GM23338 (cell line): ENCODE measurements around the gene STK17A. TPM values are rescaled to one million over a fixed set of nuclear protein-coding genes. Genes with fewer than 3 reads are reported as not detected.

Experiments used
- ATAC-seq: fragments of 200-7000 bp; cut with Tn5 transposase; 3 replicates; pipeline ENCODE4 v1.9.1; 2020
- DNase-seq: peaks from one replicate; pipeline ENCODE4 v3.0.0-alpha.2; 2015; ENCODE audit warnings: low spot score
- H2AFZ ChIP-seq: fragments of 200-600 bp; sonication (generic); 2 replicates; pipeline ENCODE4 v1.8.0; 2016; ENCODE audit warnings: antibody characterized with exemption, mild to moderate bottlenecking, moderate library complexity
- H3F3A ChIP-seq: fragments of 200-600 bp; sonication (generic); replicated peaks from 2 replicates; pipeline ENCODE4 v1.8.0; 2017; ENCODE audit warnings: antibody characterized with exemption, mixed run types, low read depth
- H3K27ac ChIP-seq: fragments of 200-600 bp; sonication (generic); 2 replicates; pipeline ENCODE4 v1.6.1; 2016; ENCODE audit warnings: low read depth
- H3K27me3 ChIP-seq: fragments of 200-600 bp; sonication (generic); 2 replicates; pipeline ENCODE4 v1.8.0; 2016; ENCODE audit warnings: mild to moderate bottlenecking, mixed run types, moderate library complexity; ENCODE audit not compliant: insufficient read depth
- H3K36me3 ChIP-seq: fragments of 200-600 bp; sonication (generic); 2 replicates; pipeline ENCODE4 v1.8.0; 2016; ENCODE audit warnings: mild to moderate bottlenecking; ENCODE audit not compliant: insufficient read depth
- H3K4me1 ChIP-seq: fragments of 200-600 bp; sonication (generic); 2 replicates; pipeline ENCODE4 v1.8.0; 2016; ENCODE audit warnings: mild to moderate bottlenecking, moderate library complexity; ENCODE audit not compliant: insufficient read depth
- H3K4me2 ChIP-seq: fragments of 200-600 bp; sonication (generic); 2 replicates; pipeline ENCODE4 v1.7.1; 2017; ENCODE audit warnings: mixed run types
- H3K4me3 ChIP-seq: fragments of 200-600 bp; sonication (generic); 2 replicates; pipeline ENCODE4 v1.6.1; 2016; ENCODE audit warnings: mixed run types
- H3K79me2 ChIP-seq: fragments of 200-600 bp; sonication (generic); replicated peaks from 2 replicates; pipeline ENCODE4 v1.8.0; 2017; ENCODE audit warnings: mild to moderate bottlenecking; ENCODE audit not compliant: insufficient read depth
- H3K9me2 ChIP-seq: fragments of 200-600 bp; sonication (generic); 2 replicates; pipeline ENCODE4 v1.8.0; 2017; ENCODE audit not compliant: insufficient read depth
- H4K20me1 ChIP-seq: fragments of 200-600 bp; sonication (generic); replicated peaks from 2 replicates; pipeline ENCODE4 v1.8.0; 2017; ENCODE audit warnings: mild to moderate bottlenecking; ENCODE audit not compliant: insufficient read depth
- H3K27ac Mint-ChIP-seq: 2 replicates; pipeline ENCODE4 v1.8.0; 2020; ENCODE audit warnings: inconsistent platforms, mild to moderate bottlenecking, moderate library complexity, mixed read lengths
- H3K27me3 Mint-ChIP-seq: 3 replicates; pipeline ENCODE4 v1.8.0; 2022; ENCODE audit warnings: low read depth, mild to moderate bottlenecking, moderate library complexity, mixed read lengths, inconsistent platforms; ENCODE audit not compliant: insufficient read depth, poor library complexity
- H3K36me3 Mint-ChIP-seq: 3 replicates; pipeline ENCODE4 v1.8.0; 2021; ENCODE audit warnings: low read depth, mild to moderate bottlenecking, inconsistent platforms, moderate library complexity, mixed read lengths
- H3K4me1 Mint-ChIP-seq: 3 replicates; pipeline ENCODE4 v1.8.0; 2020; ENCODE audit warnings: mild to moderate bottlenecking, inconsistent platforms, mixed read lengths
- H3K4me3 Mint-ChIP-seq: 3 replicates; pipeline ENCODE4 v1.8.0; 2021; ENCODE audit warnings: moderate library complexity, mild to moderate bottlenecking, inconsistent platforms, mixed read lengths
- H3K9me3 Mint-ChIP-seq: 3 replicates; pipeline ENCODE4 v1.8.0; 2020; ENCODE audit warnings: moderate library complexity, mild to moderate bottlenecking, inconsistent platforms, mixed read lengths
- CREB1 ChIP-seq: fragments of 250-450 bp; sonication (Bioruptor Pico); IDR thresholded peaks from 2 replicates; pipeline ENCODE4 v1.5.0; 2020; ENCODE audit warnings: low read depth, mild to moderate bottlenecking, moderate library complexity
- ETS1 ChIP-seq: IDR thresholded peaks from 2 replicates; pipeline ENCODE4 v1.6.1; 2016; ENCODE audit warnings: antibody characterized with exemption
- EZH2 ChIP-seq: fragments of 200-600 bp; sonication (generic); IDR thresholded peaks from one replicate; pipeline ENCODE4 v1.8.0; 2017; ENCODE audit warnings: antibody characterized with exemption, mild to moderate bottlenecking, low read depth; ENCODE audit not compliant: unreplicated experiment
- JUNB ChIP-seq: IDR thresholded peaks from one replicate; pipeline ENCODE4 v1.6.1; 2016; ENCODE audit warnings: antibody characterized with exemption; ENCODE audit not compliant: unreplicated experiment
- POLR2AphosphoS5 ChIP-seq: IDR thresholded peaks from 2 replicates; pipeline ENCODE4 v1.6.1; 2016; ENCODE audit warnings: antibody characterized with exemption, low read depth
- REST ChIP-seq: IDR thresholded peaks from one replicate; pipeline ENCODE4 v1.6.1; 2018; ENCODE audit warnings: antibody characterized with exemption; ENCODE audit not compliant: unreplicated experiment
- STAT1 ChIP-seq: IDR thresholded peaks from one replicate; pipeline ENCODE4 v1.6.1; 2016; ENCODE audit warnings: antibody characterized with exemption; ENCODE audit not compliant: unreplicated experiment
- ZNF114 ChIP-seq: fragments of 250-450 bp; sonication (Bioruptor Pico); IDR thresholded peaks from 2 replicates; pipeline ENCODE4 v1.5.0; 2020; ENCODE audit warnings: mild to moderate bottlenecking, moderate library complexity
- ZNF331 ChIP-seq: fragments of 250-450 bp; sonication (Bioruptor Pico); IDR thresholded peaks from 2 replicates; pipeline ENCODE4 v1.5.0; 2020; ENCODE audit warnings: low read depth, mild to moderate bottlenecking, moderate library complexity
- ZNF462 ChIP-seq: fragments of 250-450 bp; sonication (Bioruptor Pico); IDR thresholded peaks from 2 replicates; pipeline ENCODE4 v1.5.0; 2020; ENCODE audit warnings: mild to moderate bottlenecking, moderate library complexity
- polyA plus RNA-seq: library from polyadenylated mRNA; unstranded; fragments of >200 nt; fragmentation: Nextera tagmentation; extraction: Ambion mirVana; gene quantifications from 2 replicates; pipeline ENCODE4 v1.2.1, GENCODE V29; 2016
- total RNA-seq: library from RNA; depleted of rRNA; stranded (reverse); fragments of >200 nt; shearing (Covaris generic); gene quantifications from 2 replicates; pipeline ENCODE4 v1.2.3, GENCODE V29; 2014

Gene STK17A
- total and polyA plus RNA-seq, 2 experiments from 2014 or later, result 21.2 to 21.8 TPM

GRCh38 chr7:43649755-43650274 lies 66.9 kb downstream of the STK17A start:
- Histone ChIP-seq H3K27ac (peak overlapping the region; percentile 67; the same call in 1 of the 2 replicates), H3K4me2 (no peak overlapping the region), H4K20me1 (no peaks in the 10 kb centered on the region; the same call in 1 of the 2 replicates), H3F3A (peaks cover 5% of the 10 kb centered on the region; the same call in 1 of the 2 replicates), H3K4me3 (no peak overlapping the region), H3K36me3 (peaks cover 5% of the 10 kb centered on the region), H3K9me2 (no peaks in the 10 kb centered on the region), H3K4me1 (peaks cover 61% of the 10 kb centered on the region), H3K27me3 (no peaks in the 10 kb centered on the region), H3K79me2 (peaks cover 51% of the 10 kb centered on the region), H2AFZ (no peak overlapping the region)
- peaks cover 45% of the 10 kb centered on the region for H3K36me3 Mint-ChIP-seq
- no peak overlapping the region; the same call in 2 of the 3 replicates for H3K4me3 Mint-ChIP-seq
- no peak for TF ChIP-seq JUNB
- TF ChIP-seq ZNF114 (CRISPR knock-in tag), result no peak
- no peak for TF ChIP-seq REST
- TF ChIP-seq STAT1, result no peak
- 0 out of 2 replicates have a peak, but pooled peaks have one; percentile 34 for TF ChIP-seq ETS1
- TF ChIP-seq EZH2, result no peak
- TF ChIP-seq ZNF331, result no peak
- peak overlapping the region; percentile 91 for H3K27ac Mint-ChIP-seq
- H3K9me3 Mint-ChIP-seq, result no peaks in the 10 kb centered on the region; the same call in 2 of the 3 replicates
- DNase-seq, result no peak
- ATAC-seq, result no peak
- peaks cover 68% of the 10 kb centered on the region for H3K4me1 Mint-ChIP-seq
- H3K27me3 Mint-ChIP-seq, result peaks cover 8% of the 10 kb centered on the region

- Histone ChIP-seq H3K4me2 (0 out of 2 replicates have a peak overlapping the region, but pooled peaks have one; percentile 0), H3K27me3 (no peaks in the 10 kb centered on the region), H3K79me2 (peaks cover 53% of the 10 kb centered on the region), H3K9me2 (no peaks in the 10 kb centered on the region), H2AFZ (no peak overlapping the region), H4K20me1 (no peaks in the 10 kb centered on the region; the same call in 1 of the 2 replicates), H3F3A (peaks cover 5% of the 10 kb centered on the region; the same call in 1 of the 2 replicates), H3K27ac (peak overlapping the region; percentile 67), H3K4me3 (no peak overlapping the region), H3K36me3 (no peaks in the 10 kb centered on the region), H3K4me1 (peaks cover 61% of the 10 kb centered on the region)
- Mint-ChIP-seq H3K9me3 (no peaks in the 10 kb centered on the region; the same call in 2 of the 3 replicates), H3K27ac (peak overlapping the region; percentile 86), H3K27me3 (peaks cover 8% of the 10 kb centered on the region), H3K4me3 (no peak overlapping the region; the same call in 2 of the 3 replicates), H3K36me3 (peaks cover 43% of the 10 kb centered on the region), H3K4me1 (peaks cover 68% of the 10 kb centered on the region)
- ATAC-seq, result no peak
- no peak for DNase-seq
- TF ChIP-seq POLR2AphosphoS5, result no peak
- TF ChIP-seq ZNF462 (CRISPR knock-in tag), result no peak
- no peak for TF ChIP-seq CREB1 (CRISPR knock-in tag)
- no peak for TF ChIP-seq ZNF331
Measured at GRCh38 chr7:43650457-43651052, 67.6 kb downstream of the STK17A start.
